Suprapubic skin (tissue), 4 donors: ENCODE results near the gene UBTD1.

Experiments
- EP300 ChIP-seq: sonication (generic); formaldehyde crosslinking; IDR thresholded peaks from one replicate; pipeline ENCODE4 v1.6.1; 2017; ENCODE audit warnings: antibody characterized with exemption
- POLR2A ChIP-seq, 2 donors: fragments of 450-650 bp; IDR thresholded peaks; one replicate each; pipeline ENCODE4 v1.6.1; 2017; ENCODE audit warnings: antibody characterized with exemption in 2 of 2, mild to moderate bottlenecking in 2 of 2, moderate library complexity in 2 of 2
- POLR2AphosphoS5 ChIP-seq, 3 donors: sonication (generic); formaldehyde crosslinking; IDR thresholded peaks; one replicate each; pipeline ENCODE4 v1.6.1; 2017; ENCODE audit warnings: antibody characterized with exemption in 3 of 3

- TF ChIP-seq POLR2AphosphoS5 (IDR thresholded peaks at IDR 0.05) (no peak), POLR2A (IDR thresholded peaks at IDR 0.05) (no peak), EP300 (no peak)
Observed at GRCh38 chr10:97518301-97519043, 19.7 kb downstream of the UBTD1 start.
